Heart left ventricle (tissue), 13 donors: ENCODE data around the gene KLHDC9.
"Not testable (repeated sequence)": the region's sequence is repeated elsewhere in the genome, so short reads cannot be mapped to it uniquely, and the experiment has no call there.

ENCODE experiments used
- CTCF ChIP-seq, 12 donors: fragments of 200-600 bp; sonication (generic) in 4 of 12; IDR thresholded peaks; one replicate each; pipeline versions ENCODE4 v1.5.0 to v1.8.0; 2018 to 2022; ENCODE audit warnings: antibody characterized with exemption in 12 of 12, mild to moderate bottlenecking in 5 of 12
- POLR2A ChIP-seq, 2 donors: fragments of 450-650 bp; IDR thresholded peaks; one replicate each; pipeline ENCODE4 v1.6.1; 2017; ENCODE audit warnings: antibody characterized with exemption in 2 of 2, mild to moderate bottlenecking in 2 of 2, moderate library complexity in 2 of 2
- donor health status: ischemic (EF 13 %, LVEDD 7.1; RV severe dilation, severe dysfunction).
- donor health status: DM: no; HTN: yes; CAD: no.
- donor health status: DM: no; HTN: no; CAD: no.
- donor health status: ischemic (EF 25% LVEDD 6.9; RV normal size, moderate dysfunction).
- donor health status: ischemic (EF 25% LVEDD 5.7; RV mildly dilated, moderate dysfunction).
- donor health status: ischemic (EF 35%, LVEDD 5.7; RV mildly dilated, moderate dysfunction).
- donor health status: nonischemic (EF 11% LVEDD 7.7; RV severe dilation, severe dysfunction).
- donor health status: DM: yes; HTN: yes; CAD: no.
- donor health status: PGD.
- donor health status: ischemic (EF 29% LVEDD 5.4; RV normal size, mild dysfunction).
- donor health status: nonischemic (EF 23%, LVEDD 6.1; RV moderate dilation, normal function).

GRCh38 chr1:161065681-161066080 is 32.5 kb upstream of the KLHDC9 start:
- not testable (repeated sequence) for TF ChIP-seq CTCF, POLR2A (IDR thresholded peaks at IDR 0.05)
